ENCODE measurements around the gene FNDC3B.

FNDC3B gene

DNA sequence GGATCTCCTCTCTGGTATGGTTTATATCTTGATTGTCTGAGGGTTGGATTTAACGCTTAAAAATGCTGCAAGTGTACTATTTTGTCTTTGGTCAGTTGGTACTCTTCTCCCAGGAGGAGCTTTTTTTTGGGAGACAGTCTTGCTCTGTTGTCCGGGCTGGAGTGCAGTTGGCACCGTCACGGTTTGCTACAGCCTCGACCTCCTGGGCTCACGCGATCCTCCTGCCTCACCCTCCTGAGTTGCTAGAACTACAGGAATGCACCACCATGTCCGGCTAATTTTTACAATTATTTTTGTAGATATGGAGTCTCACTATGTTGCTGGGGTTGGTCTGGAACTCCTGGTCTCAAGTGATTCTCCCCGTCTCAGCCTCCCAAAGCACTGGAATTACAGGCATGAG, 89.5 kb downstream of the FNDC3B start:
- H3K79me2 ChIP-seq (ENCODE audit: insufficient read depth, low read length), result peaks cover 6% of the 10 kb centered on the region; the same call in 1 of the 2 replicates
- peaks cover 4% of the 10 kb centered on the region for H4K20me1 ChIP-seq (ENCODE audit: insufficient read depth, low read length, poor library complexity, severe bottlenecking)
- no peaks in the 10 kb centered on the region for H3K27me3 ChIP-seq (ENCODE audit: insufficient read depth, low read length, poor library complexity, severe bottlenecking)
- H3K4me1 ChIP-seq (ENCODE audit: insufficient read depth, low read length, poor library complexity, severe bottlenecking), result peaks cover 27% of the 10 kb centered on the region
- no peaks in the 10 kb centered on the region for H3K36me3 ChIP-seq (ENCODE audit: insufficient read depth, low read length)
- no peaks in the 10 kb centered on the region for H3K9me3 ChIP-seq (ENCODE audit: insufficient read depth, low read depth, low read length)
- H3K4me3 ChIP-seq (ENCODE audit: low read length, poor library complexity, severe bottlenecking), result no peak overlapping the region
- no peak for TF ChIP-seq EZH2phosphoT487 (IDR thresholded peaks at IDR 0.05; ENCODE audit: borderline replicate concordance)
- TF ChIP-seq, protein P1, sequence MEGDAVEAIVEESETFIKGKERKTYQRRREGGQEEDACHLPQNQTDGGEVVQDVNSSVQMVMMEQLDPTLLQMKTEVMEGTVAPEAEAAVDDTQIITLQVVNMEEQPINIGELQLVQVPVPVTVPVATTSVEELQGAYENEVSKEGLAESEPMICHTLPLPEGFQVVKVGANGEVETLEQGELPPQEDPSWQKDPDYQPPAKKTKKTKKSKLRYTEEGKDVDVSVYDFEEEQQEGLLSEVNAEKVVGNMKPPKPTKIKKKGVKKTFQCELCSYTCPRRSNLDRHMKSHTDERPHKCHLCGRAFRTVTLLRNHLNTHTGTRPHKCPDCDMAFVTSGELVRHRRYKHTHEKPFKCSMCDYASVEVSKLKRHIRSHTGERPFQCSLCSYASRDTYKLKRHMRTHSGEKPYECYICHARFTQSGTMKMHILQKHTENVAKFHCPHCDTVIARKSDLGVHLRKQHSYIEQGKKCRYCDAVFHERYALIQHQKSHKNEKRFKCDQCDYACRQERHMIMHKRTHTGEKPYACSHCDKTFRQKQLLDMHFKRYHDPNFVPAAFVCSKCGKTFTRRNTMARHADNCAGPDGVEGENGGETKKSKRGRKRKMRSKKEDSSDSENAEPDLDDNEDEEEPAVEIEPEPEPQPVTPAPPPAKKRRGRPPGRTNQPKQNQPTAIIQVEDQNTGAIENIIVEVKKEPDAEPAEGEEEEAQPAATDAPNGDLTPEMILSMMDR (conservative IDR thresholded peaks at IDR 0.05; ENCODE audit: low read length), result no peak
- no peaks in the 10 kb centered on the region; the same call in 1 of the 2 replicates for H3F3A ChIP-seq (ENCODE audit: low read depth)
- H2AFZ ChIP-seq (ENCODE audit: low read length), result no peak overlapping the region
- H3K4me2 ChIP-seq (ENCODE audit: low read depth, low read length, poor library complexity, severe bottlenecking), result no peak overlapping the region
- H3K9me2 ChIP-seq (replicated peaks; ENCODE audit: low read depth, low read length), result no peaks in the 10 kb centered on the region
- H3K9ac ChIP-seq (ENCODE audit: low read depth, low read length, poor library complexity, severe bottlenecking), result no peak overlapping the region

DNA sequence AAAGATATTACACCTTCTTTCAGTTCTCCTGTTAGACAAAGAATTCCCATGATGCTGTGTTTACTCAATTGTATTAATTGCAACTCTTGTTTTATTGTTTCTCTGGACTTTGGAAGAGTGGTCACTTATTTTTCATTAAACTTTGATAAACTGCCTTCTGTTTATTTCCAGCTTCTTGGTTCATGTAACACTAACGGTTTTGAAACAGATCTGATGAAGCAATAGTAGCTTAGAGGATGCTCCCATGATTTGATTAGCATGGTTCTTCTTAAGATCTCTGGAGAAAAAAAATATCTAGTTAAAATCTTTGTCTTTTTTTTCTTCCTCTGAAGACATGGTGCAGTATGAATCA, 90.1 kb downstream of the FNDC3B start:
- Histone ChIP-seq H4K20me1 (ENCODE audit: insufficient read depth, low read length, poor library complexity, severe bottlenecking) (peaks cover 4% of the 10 kb centered on the region), H3K79me2 (ENCODE audit: insufficient read depth, low read length) (peaks cover 6% of the 10 kb centered on the region; the same call in 1 of the 2 replicates), H3K4me3 (ENCODE audit: low read length, poor library complexity, severe bottlenecking) (no peak overlapping the region), H3K9me2 (replicated peaks; ENCODE audit: low read depth, low read length) (no peaks in the 10 kb centered on the region), H3K36me3 (ENCODE audit: insufficient read depth, low read length) (no peaks in the 10 kb centered on the region), H3K9ac (ENCODE audit: low read depth, low read length, poor library complexity, severe bottlenecking) (no peak overlapping the region), H3F3A (ENCODE audit: low read depth) (no peaks in the 10 kb centered on the region; the same call in 1 of the 2 replicates), H3K9me3 (ENCODE audit: insufficient read depth, low read depth, low read length) (no peaks in the 10 kb centered on the region), H3K4me2 (ENCODE audit: low read depth, low read length, poor library complexity, severe bottlenecking) (peak overlapping the region; percentile 23), H3K27me3 (ENCODE audit: insufficient read depth, low read length, poor library complexity, severe bottlenecking) (no peaks in the 10 kb centered on the region), H2AFZ (ENCODE audit: low read length) (no peak overlapping the region), H3K4me1 (ENCODE audit: insufficient read depth, low read length, poor library complexity, severe bottlenecking) (peaks cover 27% of the 10 kb centered on the region)
- no peak for TF ChIP-seq EZH2phosphoT487 (IDR thresholded peaks at IDR 0.05; ENCODE audit: borderline replicate concordance)
- TF ChIP-seq, protein P1 (conservative IDR thresholded peaks at IDR 0.05; ENCODE audit: low read length), result no peak

DNA sequence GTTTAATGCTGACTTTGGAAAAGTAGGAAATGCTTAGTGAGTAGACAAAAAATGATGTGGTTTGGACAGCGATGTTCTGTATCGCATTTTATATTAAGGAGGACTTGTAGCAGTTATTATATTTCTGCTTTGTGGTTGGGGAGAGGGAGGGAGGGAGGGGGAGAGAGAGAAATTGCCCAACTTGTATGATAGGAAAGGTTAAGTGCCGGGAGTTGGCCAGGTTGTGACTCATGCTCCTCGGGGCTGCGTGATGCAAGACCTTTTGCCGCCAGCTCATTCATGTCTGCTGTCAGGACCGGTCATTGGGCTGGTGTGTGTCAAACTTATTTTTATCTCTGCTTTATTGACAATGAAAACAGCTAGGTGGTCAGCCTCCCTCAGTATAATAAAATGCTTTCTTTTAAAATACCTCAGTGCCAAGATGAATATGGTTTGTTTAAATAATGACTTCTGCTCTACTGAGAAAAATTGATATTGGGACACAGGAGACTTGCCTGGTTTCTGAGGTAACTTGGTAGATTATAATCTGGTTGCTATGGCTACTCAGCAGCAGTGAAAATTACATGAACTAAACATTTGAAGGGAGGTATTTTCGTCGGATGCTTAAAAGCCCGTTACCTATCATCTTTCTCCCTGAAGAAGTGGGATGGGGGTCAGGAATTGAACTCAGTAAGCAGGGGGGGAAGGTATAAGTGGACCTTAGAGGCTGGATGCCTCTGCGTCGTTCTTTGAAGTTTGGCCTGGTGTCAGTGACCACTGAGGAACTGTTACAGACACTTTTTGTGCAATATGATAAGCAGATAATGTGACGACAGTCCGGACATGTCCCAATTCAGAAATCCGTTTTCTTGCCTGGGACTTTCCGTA, 90.7 kb downstream of the FNDC3B start:
- no peak for TF ChIP-seq EZH2phosphoT487 (IDR thresholded peaks at IDR 0.05; ENCODE audit: borderline replicate concordance)
- TF ChIP-seq, protein P1 (conservative IDR thresholded peaks at IDR 0.05; ENCODE audit: low read length), result no peak
- H3K79me2 ChIP-seq (ENCODE audit: insufficient read depth, low read length), result peaks cover 6% of the 10 kb centered on the region; the same call in 1 of the 2 replicates
- no peak overlapping the region for H3K9ac ChIP-seq (ENCODE audit: low read depth, low read length, poor library complexity, severe bottlenecking)
- peak overlapping the region; percentile 60 for H3K4me2 ChIP-seq (ENCODE audit: low read depth, low read length, poor library complexity, severe bottlenecking)
- H3K36me3 ChIP-seq (ENCODE audit: insufficient read depth, low read length), result no peaks in the 10 kb centered on the region
- no peaks in the 10 kb centered on the region for H3K27me3 ChIP-seq (ENCODE audit: insufficient read depth, low read length, poor library complexity, severe bottlenecking)
- H3K4me1 ChIP-seq (ENCODE audit: insufficient read depth, low read length, poor library complexity, severe bottlenecking), result peaks cover 27% of the 10 kb centered on the region
- no peaks in the 10 kb centered on the region for H3K9me2 ChIP-seq (replicated peaks; ENCODE audit: low read depth, low read length)
- H3K9me3 ChIP-seq (ENCODE audit: insufficient read depth, low read depth, low read length), result no peaks in the 10 kb centered on the region
- peak overlapping the region; percentile 42 for H3K4me3 ChIP-seq (ENCODE audit: low read length, poor library complexity, severe bottlenecking)
- no peak overlapping the region for H2AFZ ChIP-seq (ENCODE audit: low read length)
- H4K20me1 ChIP-seq (ENCODE audit: insufficient read depth, low read length, poor library complexity, severe bottlenecking), result peaks cover 4% of the 10 kb centered on the region
- no peaks in the 10 kb centered on the region; the same call in 1 of the 2 replicates for H3F3A ChIP-seq (ENCODE audit: low read depth)

Data from Loucy (cell line).